Retinal pigment epithelial cell (primary cell): Measurements from ENCODE around the gene MGLL.
A peak's percentile ranks its signal among the peaks of the same experiment; 100 is the strongest.

Experiments
- DNase-seq: peaks from one replicate; pipeline ENCODE4 v3.0.0-alpha.2; 2010; ENCODE audit warnings: low read depth
- H3K4me3 ChIP-seq: 2 replicates; pipeline ENCODE4 v1.5.1; 2011; ENCODE audit warnings: mild to moderate bottlenecking, low read length, control low read depth, moderate library complexity
- CTCF ChIP-seq: conservative IDR thresholded peaks from 2 replicates; pipeline ENCODE4 v1.5.1; 2011; ENCODE audit warnings: low read depth, low read length, control low read depth, inconsistent platforms

Gene MGLL

GRCh38 chr3:127747751-127748521 lies 74.4 kb downstream of the MGLL start:
- DNase-seq = peak; percentile 49
- TF ChIP-seq CTCF = peak; percentile 18
- no peak overlapping the region for H3K4me3 ChIP-seq

- no peak overlapping the region for H3K4me3 ChIP-seq
- no peak for DNase-seq
- TF ChIP-seq CTCF = no peak
Observed at GRCh38 chr3:127747066-127747465, 75.2 kb downstream of the MGLL start.

DNA sequence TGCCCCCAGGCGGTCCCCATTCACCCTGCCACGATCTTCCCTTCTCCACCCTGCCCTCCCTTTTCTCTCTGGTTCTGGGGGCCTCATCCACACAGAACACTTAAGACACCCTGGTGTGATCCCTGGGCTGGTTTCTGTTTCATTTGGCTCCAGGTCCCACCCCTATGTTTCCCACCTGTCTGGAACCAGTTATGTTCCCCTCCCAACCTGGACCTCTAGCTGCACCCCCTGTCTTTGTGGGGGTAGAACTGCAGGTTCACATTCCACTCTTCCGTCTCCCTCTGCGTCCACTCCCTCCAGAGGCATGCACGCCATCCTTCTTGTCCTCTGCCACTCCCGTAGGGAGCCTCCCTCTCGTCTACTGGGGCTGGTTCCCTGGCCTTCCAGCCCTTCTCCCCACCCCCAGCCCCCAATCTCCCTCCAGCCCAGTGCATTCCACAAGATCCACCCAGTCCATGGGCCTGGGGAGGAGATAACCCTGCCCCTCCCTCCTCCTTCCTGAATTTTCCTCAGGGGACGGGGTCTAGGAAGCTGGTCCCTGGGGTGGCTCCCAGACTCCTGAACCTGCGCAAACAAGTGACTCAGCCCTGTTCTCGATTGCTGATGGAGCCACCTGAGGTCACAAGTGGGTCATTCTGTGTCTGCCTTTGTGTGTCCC lies 75.8 kb downstream of the MGLL start:
- H3K4me3 ChIP-seq = no peak overlapping the region
- peak; percentile 25 for TF ChIP-seq CTCF
- DNase-seq = no peak

- TF ChIP-seq CTCF = no peak
- H3K4me3 ChIP-seq = no peak overlapping the region
- DNase-seq = no peak
Observed at GRCh38 chr3:127745656-127746399, 76.5 kb downstream of the MGLL start.

DNA sequence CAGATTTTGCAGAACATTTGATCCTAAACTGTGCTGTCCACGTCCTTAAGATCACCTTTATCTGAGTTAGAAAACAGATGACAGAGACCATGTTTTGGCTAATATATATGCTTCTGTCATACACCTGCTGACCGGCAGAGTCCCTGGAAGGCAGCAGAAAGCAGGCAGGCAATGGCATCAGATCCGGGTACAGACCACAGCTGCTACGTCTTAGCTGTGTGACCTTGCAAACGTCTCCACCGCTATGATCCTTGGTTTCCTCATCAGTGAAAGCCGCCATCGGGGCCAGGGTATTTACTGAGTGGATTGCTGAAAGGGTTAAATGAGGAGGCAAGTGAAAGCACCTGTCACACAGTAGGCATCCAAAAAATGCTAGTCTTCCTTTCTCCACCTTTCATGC lies 77.4 kb downstream of the MGLL start:
- no peak for DNase-seq
- no peak for TF ChIP-seq CTCF
- H3K4me3 ChIP-seq = no peak overlapping the region

- no peak overlapping the region for H3K4me3 ChIP-seq
- TF ChIP-seq CTCF = no peak
- DNase-seq = no peak
Observed at GRCh38 chr3:127744253-127744815, 78.0 kb downstream of the MGLL start.
